Caco-2 (cell line): ENCODE measurements around the gene COX10. TPM values are rescaled to one million over a fixed set of nuclear protein-coding genes. Genes with fewer than 3 reads are reported as not detected.
"Not testable (repeated sequence)": the region's sequence is repeated elsewhere in the genome, so short reads cannot be mapped to it uniquely, and the experiment has no call there.

Experiments used
- Bru-seq: library from RNA; stranded (reverse); fragments of 400-500 nt; gene quantifications from one replicate; lab custom pipeline; 2021; lab: Mats Ljungman, UMichigan
- BruChase-seq, 2 experiments: library from RNA; stranded (reverse); fragments of 400-500 nt; gene quantifications; one replicate each; lab custom pipeline; 2021; lab: Mats Ljungman, UMichigan
- BruUV-seq: library from RNA; stranded (reverse); fragments of 400-500 nt; replicated peaks from 2 replicates; lab custom pipeline; 2021; lab: Mats Ljungman, UMichigan
- CTCF ChIA-PET: fragments of 300-600 bp; sonication (Branson Sonifier 250); formaldehyde crosslinking; loops from one replicate; lab custom pipeline; 2022; ENCODE audit warnings: antibody characterized with exemption; lab: Charles Lee
- POLR2A ChIA-PET: fragments of 300-600 bp; sonication (Branson Sonifier 250); formaldehyde crosslinking; loops from one replicate; lab custom pipeline; 2022; ENCODE audit warnings: antibody characterized with exemption; lab: Charles Lee
- DNase-seq, 2 experiments: peaks; one replicate each; pipeline versions ENCODE4 v3.0.0 to v3.0.0-alpha.2; 2020 to 2022
- H3K27me3 ChIP-seq: replicated peaks from 2 replicates; pipeline ENCODE4 v1.6.0; 2011; ENCODE audit warnings: low read length; ENCODE audit not compliant: control insufficient read depth, insufficient read depth
- H3K36me3 ChIP-seq: 2 replicates; pipeline ENCODE4 v1.5.1; 2011; ENCODE audit warnings: low read length; ENCODE audit not compliant: control insufficient read depth, insufficient read depth
- H3K4me1 ChIP-seq: fragments of 250-450 bp; sonication (Bioruptor Pico); 2 replicates; pipeline ENCODE4 v1.5.1; 2020; ENCODE audit warnings: mild to moderate bottlenecking
- H3K4me3 ChIP-seq: 2 replicates; pipeline ENCODE4 v1.5.1; 2011; ENCODE audit warnings: low read depth, mild to moderate bottlenecking, control low read depth, low read length
- H3K9me3 ChIP-seq: fragments of 250-450 bp; sonication (Bioruptor Pico); 2 replicates; pipeline ENCODE4 v1.5.1; 2020; ENCODE audit warnings: mild to moderate bottlenecking, moderate library complexity
- H3K27ac Mint-ChIP-seq: one replicate; pipeline ENCODE4 v1.8.0; 2022; ENCODE audit warnings: mixed read lengths; ENCODE audit not compliant: unreplicated experiment
- H3K27me3 Mint-ChIP-seq: one replicate; pipeline ENCODE4 v1.8.0; 2022; ENCODE audit warnings: mixed read lengths; ENCODE audit not compliant: insufficient read depth, unreplicated experiment
- H3K36me3 Mint-ChIP-seq: one replicate; pipeline ENCODE4 v1.8.0; 2022; ENCODE audit warnings: mild to moderate bottlenecking, mixed read lengths; ENCODE audit not compliant: insufficient read depth, unreplicated experiment
- H3K4me1 Mint-ChIP-seq: one replicate; pipeline ENCODE4 v1.8.0; 2022; ENCODE audit warnings: low read depth, mixed read lengths; ENCODE audit not compliant: unreplicated experiment
- H3K4me3 Mint-ChIP-seq: one replicate; pipeline ENCODE4 v1.8.0; 2022; ENCODE audit warnings: mild to moderate bottlenecking, moderate library complexity, mixed read lengths; ENCODE audit not compliant: unreplicated experiment
- H3K9me3 Mint-ChIP-seq: one replicate; pipeline ENCODE4 v1.8.0; 2022; ENCODE audit warnings: mixed read lengths; ENCODE audit not compliant: unreplicated experiment
- CTCF ChIP-seq, 2 experiments: fragments of 200-600 bp in 1 of 2; IDR thresholded peaks; 1 replicate in 1 of 2; 2 replicates in 1 of 2; pipeline versions ENCODE4 v1.5.1 to v1.8.0; 2011 to 2022; ENCODE audit warnings: antibody characterized with exemption in 1 of 2, control low read depth in 1 of 2, inconsistent platforms in 1 of 2, low read depth in 1 of 2, low read length in 1 of 2, mild to moderate bottlenecking in 1 of 2, moderate library complexity in 1 of 2; ENCODE audit not compliant: insufficient read depth in 1 of 2, severe bottlenecking in 1 of 2, unreplicated experiment in 1 of 2
- intact Hi-C: fragments of 100-400 bp; cut with micrococcal nuclease; formaldehyde crosslinking; loops from one replicate; pipeline ENCODE4 v1.10.0; 2022; ENCODE audit not compliant: unreplicated experiment
- long read RNA-seq: library from polyadenylated mRNA; stranded (forward); transcript quantifications from one replicate; pipeline ENCODE4 v2.0.0, GENCODE V29; 2022
- total RNA-seq: library from RNA; stranded (reverse); gene quantifications from 2 replicates; pipeline ENCODE4 v1.2.3, GENCODE V29; 2022

COX10 gene
- total RNA-seq (13.5 and 14.0 TPM in 2 replicates), Bru-seq, nascent RNA (percentile 70 among the genes with signal in this experiment), BruChase-seq, experiment 1, labeled RNA remaining after a 2-hour chase (percentile 58 among the genes with signal in this experiment), BruChase-seq, experiment 2, labeled RNA remaining after a 6-hour chase (percentile 52 among the genes with signal in this experiment)
- long read RNA-seq, transcript COX10-201 (7 exons, 2,873 nt) = major isoform, 24 of 29 reads
- long read RNA-seq, partial matches to known transcripts = 1 of 29 reads
- long read RNA-seq, other reads (novel, unspliced or antisense) = 2 of 29 reads

GRCh38 chr17:14069251-14070021 lies at the start of gene COX10:
TSS of gene COX10 (plus strand) at chr17:14069504. CDS start at chr17:14069606, 102 bp downstream.
- peak within 1 kb of the TSS; percentile 90 for H3K4me3 ChIP-seq
- H3K27ac Mint-ChIP-seq = peak within 1 kb of the TSS; percentile 88
- no peak for TF ChIP-seq CTCF (IDR thresholded peaks at IDR 0.05; ENCODE audit: insufficient read depth in 1 of 2, low read depth in 1 of 2, low read length in 1 of 2, severe bottlenecking in 1 of 2, unreplicated experiment in 1 of 2)
- TSS peak; percentile 42 for BruUV-seq
- peak within 1 kb of the TSS; percentile 86 for H3K4me3 Mint-ChIP-seq
- peak; percentile 82 to 86 for DNase-seq
- ChIA-PET CTCF (no interaction called here), POLR2A (no interaction called here)
- intact Hi-C loops = no loop called here
- H3K4me1 Mint-ChIP-seq = peaks cover 8% of the 10 kb centered on the region
- H3K27me3 Mint-ChIP-seq = no peaks in the 10 kb centered on the region
- peaks cover 6% of the 10 kb centered on the region for H3K36me3 Mint-ChIP-seq
- H3K9me3 Mint-ChIP-seq = no peaks in the 10 kb centered on the region
- no peaks in the 10 kb centered on the region for H3K27me3 ChIP-seq
- no peaks in the 10 kb centered on the region for H3K9me3 ChIP-seq
- no peaks in the 10 kb centered on the region; the same call in 1 of the 2 replicates for H3K4me1 ChIP-seq
- no peaks in the 10 kb centered on the region; the same call in 1 of the 2 replicates for H3K36me3 ChIP-seq

- H3K9me3 ChIP-seq, H3K27me3 Mint-ChIP-seq, H3K4me1 ChIP-seq, CTCF ChIA-PET, H3K4me3 ChIP-seq, H3K36me3 ChIP-seq, H3K36me3 Mint-ChIP-seq, intact Hi-C loops, H3K27ac Mint-ChIP-seq, H3K27me3 ChIP-seq, H3K9me3 Mint-ChIP-seq, DNase-seq, H3K4me3 Mint-ChIP-seq, H3K4me1 Mint-ChIP-seq, BruUV-seq, POLR2A ChIA-PET: not testable (repeated sequence)
These were observed 47.5 kb upstream of the COX10 start for GRCh38 chr17:14021651-14022294.

GRCh38 chr17:14029755-14030154 lies 39.5 kb upstream of the COX10 start:
- H3K27me3 ChIP-seq, H3K9me3 ChIP-seq, CTCF ChIA-PET, H3K4me3 Mint-ChIP-seq, H3K4me1 Mint-ChIP-seq, H3K36me3 ChIP-seq, BruUV-seq, H3K27me3 Mint-ChIP-seq, intact Hi-C loops, POLR2A ChIA-PET, H3K27ac Mint-ChIP-seq, H3K4me1 ChIP-seq, H3K9me3 Mint-ChIP-seq, H3K4me3 ChIP-seq, DNase-seq: not testable (repeated sequence)
- H3K36me3 Mint-ChIP-seq = peaks cover 15% of the 10 kb centered on the region
